IMR-90 (cell line): ENCODE measurements around the gene NAPB. TPM values are rescaled to one million over a fixed set of nuclear protein-coding genes. Genes with fewer than 3 reads are reported as not detected.

Source experiments
- ATAC-seq: fragments of 200-7000 bp; cut with Tn5 transposase; 2 replicates; pipeline ENCODE4 v1.9.1; 2020; ENCODE audit warnings: low read depth, mild to moderate bottlenecking, moderate library complexity
- BruUV-seq: library from RNA; stranded (reverse); fragments of 400-500 nt; replicated peaks from 2 replicates; lab custom pipeline; 2021; lab: Mats Ljungman, UMichigan
- CTCF ChIA-PET: fragments of 300-600 bp; formaldehyde crosslinking; extraction: SDS; loops from one replicate; lab custom pipeline; 2021; ENCODE audit warnings: antibody characterized with exemption; lab: Yijun Ruan, JAX
- POLR2A ChIA-PET: fragments of 300-600 bp; sonication (Branson Sonifier 250); formaldehyde crosslinking; loops from one replicate; lab custom pipeline; 2022; ENCODE audit warnings: antibody characterized with exemption; ENCODE audit not compliant: unreplicated experiment; lab: Charles Lee
- DNase-seq: peaks from one replicate; pipeline ENCODE4 v3.0.0; 2013
- H2AFZ ChIP-seq: replicated peaks from 2 replicates; pipeline ENCODE3; 2013; ENCODE audit warnings: low read length, mild to moderate bottlenecking; ENCODE audit not compliant: poor library complexity
- H2AK5ac ChIP-seq: 2 replicates; pipeline ENCODE4 v1.6.1; 2013; ENCODE audit warnings: low read depth, low read length, inconsistent platforms
- H2AK9ac ChIP-seq: replicated peaks from 2 replicates; pipeline ENCODE3; 2013; ENCODE audit warnings: mild to moderate bottlenecking, low read depth, low read length, moderate library complexity; ENCODE audit not compliant: poor library complexity
- H2BK120ac ChIP-seq: 2 replicates; pipeline ENCODE4 v1.6.1; 2013; ENCODE audit warnings: low read depth, low read length, inconsistent platforms
- H2BK15ac ChIP-seq: 3 replicates; pipeline ENCODE4 v1.6.1; 2013; ENCODE audit warnings: low read depth, low read length, inconsistent platforms
- H2BK20ac ChIP-seq: 2 replicates; pipeline ENCODE4 v1.6.1; 2013; ENCODE audit warnings: low read depth, mild to moderate bottlenecking, inconsistent platforms, low read length, moderate library complexity
- H2BK5ac ChIP-seq: 2 replicates; pipeline ENCODE4 v1.6.1; 2013; ENCODE audit warnings: mild to moderate bottlenecking, low read depth, low read length, inconsistent platforms; ENCODE audit not compliant: poor library complexity, severe bottlenecking
- H3K14ac ChIP-seq: replicated peaks from 2 replicates; pipeline ENCODE4 v1.6.1; 2013; ENCODE audit warnings: low read depth, low read length, inconsistent platforms
- H3K18ac ChIP-seq: 2 replicates; pipeline ENCODE4 v1.6.1; 2013; ENCODE audit warnings: low read depth, low read length, control low read depth
- H3K23ac ChIP-seq: 2 replicates; pipeline ENCODE4 v1.6.1; 2013; ENCODE audit warnings: low read depth, low read length, inconsistent platforms
- H3K27ac ChIP-seq: 2 replicates; pipeline ENCODE4 v1.5.1; 2013; ENCODE audit warnings: mild to moderate bottlenecking, control low read depth, low read length; ENCODE audit not compliant: insufficient read depth
- H3K27me3 ChIP-seq: 2 replicates; pipeline ENCODE4 v1.6.1; 2013; ENCODE audit warnings: low read length; ENCODE audit not compliant: control insufficient read depth, insufficient read depth
- H3K36me3 ChIP-seq: 2 replicates; pipeline ENCODE4 v1.6.1; 2013; ENCODE audit warnings: low read length, mixed read lengths; ENCODE audit not compliant: control insufficient read depth, insufficient read depth
- H3K4ac ChIP-seq: 2 replicates; pipeline ENCODE4 v1.6.1; 2013; ENCODE audit warnings: low read depth, low read length, inconsistent platforms
- H3K4me1 ChIP-seq: 2 replicates; pipeline ENCODE4 v1.6.1; 2013; ENCODE audit warnings: low read length, mixed read lengths; ENCODE audit not compliant: control insufficient read depth, insufficient read depth
- H3K4me2 ChIP-seq: 2 replicates; pipeline ENCODE4 v1.6.1; 2013; ENCODE audit warnings: low read depth, mild to moderate bottlenecking, control low read depth, low read length, moderate library complexity
- H3K4me3 ChIP-seq: 2 replicates; pipeline ENCODE4 v1.5.1; 2013; ENCODE audit warnings: low read depth, mild to moderate bottlenecking, control low read depth, low read length, moderate library complexity; ENCODE audit not compliant: insufficient read depth
- H3K56ac ChIP-seq: 2 replicates; pipeline ENCODE4 v1.6.1; 2013; ENCODE audit warnings: low read length, inconsistent platforms; ENCODE audit not compliant: insufficient read depth; ENCODE audit errors: extremely low read depth
- H3K79me1 ChIP-seq, 2 experiments: 2 replicates each; pipeline ENCODE4 v1.6.1; 2013; ENCODE audit warnings: low read length in 2 of 2, inconsistent platforms in 1 of 2, low read depth in 1 of 2
- H3K9ac ChIP-seq: 2 replicates; pipeline ENCODE4 v1.6.1; 2013; ENCODE audit warnings: low read depth, low read length, control low read depth
- H3K9me1 ChIP-seq: 2 replicates; pipeline ENCODE4 v1.6.1; 2013; ENCODE audit warnings: low read length, inconsistent platforms; ENCODE audit not compliant: insufficient read depth
- H3K9me3 ChIP-seq: 2 replicates; pipeline ENCODE4 v1.6.1; 2013; ENCODE audit warnings: low read length; ENCODE audit not compliant: control insufficient read depth, insufficient read depth
- H4K20me1 ChIP-seq: 2 replicates; pipeline ENCODE4 v1.6.1; 2013; ENCODE audit warnings: low read length, inconsistent platforms; ENCODE audit not compliant: insufficient read depth
- H4K5ac ChIP-seq: 2 replicates; pipeline ENCODE4 v1.6.1; 2013; ENCODE audit warnings: mild to moderate bottlenecking, low read depth, low read length, control low read depth
- H4K8ac ChIP-seq, 2 experiments: 2 replicates each; pipeline ENCODE4 v1.6.1; 2013; ENCODE audit warnings: low read depth in 2 of 2, low read length in 2 of 2, control low read depth in 1 of 2, inconsistent platforms in 1 of 2
- H4K91ac ChIP-seq: 2 replicates; pipeline ENCODE4 v1.6.1; 2013; ENCODE audit warnings: low read depth, low read length, inconsistent platforms; ENCODE audit not compliant: insufficient read depth
- BHLHE40 ChIP-seq: fragments of 150-350 bp; IDR thresholded peaks from 2 replicates; pipeline ENCODE4 v1.6.1; 2016; ENCODE audit warnings: mild to moderate bottlenecking, low read depth, low read length
- CEBPB ChIP-seq: IDR thresholded peaks from 2 replicates; pipeline ENCODE4 v1.6.1; 2012; ENCODE audit warnings: low read depth, low read length, improper control_type of control experiment
- CHD1 ChIP-seq: IDR thresholded peaks from 2 replicates; pipeline ENCODE4 v1.6.1; 2012; ENCODE audit warnings: low read depth, low read length, improper control_type of control experiment
- FOS ChIP-seq: fragments of 150-350 bp; IDR thresholded peaks from 2 replicates; pipeline ENCODE4 v1.6.1; 2016; ENCODE audit warnings: low read depth, low read length
- MAFK ChIP-seq: IDR thresholded peaks from 2 replicates; pipeline ENCODE4 v1.6.1; 2012; ENCODE audit warnings: low read depth, low read length, improper control_type of control experiment
- MAZ ChIP-seq: IDR thresholded peaks from 2 replicates; pipeline ENCODE4 v1.6.1; 2012; ENCODE audit warnings: low read depth, mild to moderate bottlenecking, low read length, improper control_type of control experiment, moderate library complexity, borderline replicate concordance
- MXI1 ChIP-seq: IDR thresholded peaks from 2 replicates; pipeline ENCODE4 v1.6.1; 2012; ENCODE audit warnings: low read depth, mild to moderate bottlenecking, low read length, moderate library complexity, borderline replicate concordance
- NFE2L2 ChIP-seq: fragments of 150-350 bp; IDR thresholded peaks from 2 replicates; pipeline ENCODE4 v1.6.1; 2016; ENCODE audit warnings: low read depth, mild to moderate bottlenecking, low read length
- POLR2A ChIP-seq: IDR thresholded peaks from 2 replicates; pipeline ENCODE4 v1.6.1; 2012; ENCODE audit warnings: mild to moderate bottlenecking, low read depth, low read length
- RAD21 ChIP-seq: IDR thresholded peaks from 2 replicates; pipeline ENCODE4 v1.6.1; 2012; ENCODE audit warnings: low read length, improper control_type of control experiment
- RCOR1 ChIP-seq: IDR thresholded peaks from 2 replicates; pipeline ENCODE4 v1.6.1; 2012; ENCODE audit warnings: mild to moderate bottlenecking, low read length, improper control_type of control experiment; ENCODE audit not compliant: insufficient replicate concordance
- SMC3 ChIP-seq: fragments of 150-350 bp; IDR thresholded peaks from 2 replicates; pipeline ENCODE4 v1.6.1; 2016; ENCODE audit warnings: low read depth, mild to moderate bottlenecking, antibody characterized with exemption, low read length, moderate library complexity
- WGBS, 2 experiments: methylation state at CpG; one replicate each; pipeline versions ENCODE4 v1.1.5 to v1.1.7; 2013; ENCODE audit warnings: missing lambda C conversion rate in 2 of 2; ENCODE audit not compliant: insufficient read length in 1 of 2; ENCODE audit errors: extremely low coverage in 2 of 2; 5-methylcytosine and 5-hydroxymethylcytosine counted together
- dilution Hi-C: fragments of 300-500 bp; cut with HindIII; formaldehyde crosslinking; loops from one replicate; pipeline ENCODE4 v1.14.3; 2018; ENCODE audit warnings: low sequenced_read_pairs; ENCODE audit not compliant: unreplicated experiment
- in situ Hi-C: fragments of 300-500 bp; cut with MboI; formaldehyde crosslinking; loops from 3 replicates; pipeline ENCODE4 v1.14.3; 2019; ENCODE audit warnings: low sequenced_read_pairs, inconsistent platforms, mixed read lengths
- intact Hi-C: fragments of 100-400 bp; cut with micrococcal nuclease; formaldehyde crosslinking; loops from 2 replicates; pipeline ENCODE4 v1.10.0; 2022
- polyA plus RNA-seq, 3 experiments: library from polyadenylated mRNA; depleted of rRNA; stranded (reverse); fragments of >200 nt; gene quantifications; 2 replicates each; pipeline ENCODE4 v1.2.3, GENCODE V29; 2012; ENCODE audit warnings: low replicate concordance in 1 of 3
- total RNA-seq: library from RNA; depleted of rRNA; stranded (reverse); fragments of >200 nt; gene quantifications from 2 replicates; pipeline ENCODE4 v1.2.3, GENCODE V29; 2012
- TF ChIP-seq, protein P1 (sequence below): fragments of 150-350 bp; IDR thresholded peaks from 2 replicates; pipeline ENCODE4 v1.6.1; 2017; ENCODE audit warnings: mild to moderate bottlenecking, antibody characterized with exemption, low read length, low read depth
- TF ChIP-seq, protein P2 (sequence below): fragments of 150-350 bp; IDR thresholded peaks from 2 replicates; pipeline ENCODE4 v1.6.1; 2016; ENCODE audit warnings: low read depth, mild to moderate bottlenecking, low read length, moderate library complexity, borderline replicate concordance
- TF ChIP-seq, protein P3 (sequence below): conservative IDR thresholded peaks from 2 replicates; pipeline ENCODE4 v1.5.1; 2012; ENCODE audit warnings: mild to moderate bottlenecking, low read depth, low read length, improper control_type of control experiment

Gene NAPB
- total and polyA plus RNA-seq, 2 of the 4 experiments (the other 2 are of a cell fraction), result 4.4 to 5.2 TPM

DNA sequence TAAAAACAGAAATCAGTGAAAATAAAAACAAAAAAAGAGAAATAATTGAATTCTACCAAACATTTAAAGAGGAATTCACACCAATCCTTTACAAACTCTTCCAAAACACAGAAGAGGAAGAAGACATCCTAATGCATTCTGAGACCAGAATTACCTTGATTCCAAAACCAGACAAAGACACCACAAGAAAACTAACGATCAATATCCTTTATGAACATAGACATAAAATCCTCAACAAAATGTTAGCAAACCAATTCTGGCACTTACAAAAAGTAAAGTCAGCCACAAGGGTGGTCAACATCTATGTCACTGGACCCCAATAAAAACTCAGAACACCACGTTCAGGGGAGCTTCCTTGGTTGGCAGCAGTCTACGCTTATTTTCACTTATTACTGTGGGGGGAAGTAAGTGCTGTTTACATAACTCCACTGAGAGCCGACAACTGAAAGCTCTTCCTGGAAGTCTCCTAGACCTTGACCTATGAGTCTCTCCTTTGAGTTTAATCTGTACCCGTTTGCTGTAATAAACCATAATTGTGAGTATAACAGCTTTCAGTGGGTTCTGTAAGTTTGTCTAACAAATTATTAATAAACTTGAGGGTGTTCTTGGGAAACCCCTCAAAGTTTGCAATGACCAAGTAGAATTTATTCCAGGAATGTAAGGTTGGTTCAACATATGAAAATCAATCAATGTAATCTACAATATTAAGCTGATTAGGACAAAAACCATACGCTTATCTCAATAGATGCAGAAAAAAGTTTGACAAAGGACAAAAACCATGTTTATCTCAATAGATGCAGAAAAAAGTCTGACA, 34.8 kb downstream of the NAPB start:
- no peak overlapping the region for H3K27ac ChIP-seq
- peaks cover 5% of the 10 kb centered on the region for H3K36me3 ChIP-seq
- H4K8ac ChIP-seq, result no peak overlapping the region
- no peak overlapping the region for H2BK20ac ChIP-seq
- peaks cover 24 to 30% of the 10 kb centered on the region in 2 experiments for H3K79me1 ChIP-seq
- no peak for ATAC-seq
- H3K4me1 ChIP-seq, result peaks cover 4% of the 10 kb centered on the region; the same call in 1 of the 2 replicates
- H3K4me2 ChIP-seq, result no peak overlapping the region
- dilution Hi-C loops (no loop called here), intact Hi-C loops (no loop called here), in situ Hi-C loops (no loop called here)
- H3K18ac ChIP-seq, result no peak overlapping the region
- H3K4me3 ChIP-seq, result no peak overlapping the region
- no peak overlapping the region for H2AK5ac ChIP-seq
- H3K4ac ChIP-seq, result no peak overlapping the region
- H4K20me1 ChIP-seq, result no peaks in the 10 kb centered on the region
- H4K5ac ChIP-seq, result no peak overlapping the region
- no peak overlapping the region for H2BK120ac ChIP-seq
- CTCF ChIA-PET, result no interaction called here
- H2BK15ac ChIP-seq, result no peak overlapping the region
- H3K23ac ChIP-seq, result no peak overlapping the region
- no peak overlapping the region for H2AK9ac ChIP-seq
- H2BK5ac ChIP-seq, result no peak overlapping the region
- BruUV-seq, result no TSS peak
- H3K56ac ChIP-seq, result no peak overlapping the region
- H4K91ac ChIP-seq, result no peak overlapping the region
- H2AFZ ChIP-seq, result no peak overlapping the region
- H3K9me1 ChIP-seq, result peaks cover 9% of the 10 kb centered on the region; the same call in 1 of the 2 replicates
- no peaks in the 10 kb centered on the region for H3K27me3 ChIP-seq
- H3K9me3 ChIP-seq, result no peaks in the 10 kb centered on the region; the same call in 1 of the 2 replicates
- H3K9ac ChIP-seq, result no peak overlapping the region
- no peak overlapping the region for H3K14ac ChIP-seq
- WGBS, 2 experiments, result no CpG with 5 or more reads among the region's 6 CpGs
- POLR2A ChIA-PET, result interaction anchor here (0.7 kb wide), 1 partner anchor 234 kb away, joined by 5 read pairs; no protein-coding TSS in a partner anchor
- no peak for DNase-seq
- TF ChIP-seq RAD21 (no peak), NFE2L2 (no peak), CEBPB (no peak), SMC3 (no peak), MXI1 (no peak), MAZ (no peak), POLR2A (no peak), FOS (no peak), RCOR1 (no peak), CHD1 (no peak), MAFK (no peak), BHLHE40 (no peak)
- TF ChIP-seq, protein P1, sequence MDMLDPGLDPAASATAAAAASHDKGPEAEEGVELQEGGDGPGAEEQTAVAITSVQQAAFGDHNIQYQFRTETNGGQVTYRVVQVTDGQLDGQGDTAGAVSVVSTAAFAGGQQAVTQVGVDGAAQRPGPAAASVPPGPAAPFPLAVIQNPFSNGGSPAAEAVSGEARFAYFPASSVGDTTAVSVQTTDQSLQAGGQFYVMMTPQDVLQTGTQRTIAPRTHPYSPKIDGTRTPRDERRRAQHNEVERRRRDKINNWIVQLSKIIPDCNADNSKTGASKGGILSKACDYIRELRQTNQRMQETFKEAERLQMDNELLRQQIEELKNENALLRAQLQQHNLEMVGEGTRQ, result no peak
- TF ChIP-seq, protein P2, sequence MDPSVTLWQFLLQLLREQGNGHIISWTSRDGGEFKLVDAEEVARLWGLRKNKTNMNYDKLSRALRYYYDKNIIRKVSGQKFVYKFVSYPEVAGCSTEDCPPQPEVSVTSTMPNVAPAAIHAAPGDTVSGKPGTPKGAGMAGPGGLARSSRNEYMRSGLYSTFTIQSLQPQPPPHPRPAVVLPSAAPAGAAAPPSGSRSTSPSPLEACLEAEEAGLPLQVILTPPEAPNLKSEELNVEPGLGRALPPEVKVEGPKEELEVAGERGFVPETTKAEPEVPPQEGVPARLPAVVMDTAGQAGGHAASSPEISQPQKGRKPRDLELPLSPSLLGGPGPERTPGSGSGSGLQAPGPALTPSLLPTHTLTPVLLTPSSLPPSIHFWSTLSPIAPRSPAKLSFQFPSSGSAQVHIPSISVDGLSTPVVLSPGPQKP, result no peak
- TF ChIP-seq, protein P3, sequence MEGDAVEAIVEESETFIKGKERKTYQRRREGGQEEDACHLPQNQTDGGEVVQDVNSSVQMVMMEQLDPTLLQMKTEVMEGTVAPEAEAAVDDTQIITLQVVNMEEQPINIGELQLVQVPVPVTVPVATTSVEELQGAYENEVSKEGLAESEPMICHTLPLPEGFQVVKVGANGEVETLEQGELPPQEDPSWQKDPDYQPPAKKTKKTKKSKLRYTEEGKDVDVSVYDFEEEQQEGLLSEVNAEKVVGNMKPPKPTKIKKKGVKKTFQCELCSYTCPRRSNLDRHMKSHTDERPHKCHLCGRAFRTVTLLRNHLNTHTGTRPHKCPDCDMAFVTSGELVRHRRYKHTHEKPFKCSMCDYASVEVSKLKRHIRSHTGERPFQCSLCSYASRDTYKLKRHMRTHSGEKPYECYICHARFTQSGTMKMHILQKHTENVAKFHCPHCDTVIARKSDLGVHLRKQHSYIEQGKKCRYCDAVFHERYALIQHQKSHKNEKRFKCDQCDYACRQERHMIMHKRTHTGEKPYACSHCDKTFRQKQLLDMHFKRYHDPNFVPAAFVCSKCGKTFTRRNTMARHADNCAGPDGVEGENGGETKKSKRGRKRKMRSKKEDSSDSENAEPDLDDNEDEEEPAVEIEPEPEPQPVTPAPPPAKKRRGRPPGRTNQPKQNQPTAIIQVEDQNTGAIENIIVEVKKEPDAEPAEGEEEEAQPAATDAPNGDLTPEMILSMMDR, result no peak
